ENCODE data around the gene AGXT. TPM values are rescaled to one million over a fixed set of nuclear protein-coding genes. Genes with fewer than 3 reads are reported as not detected.

Gene AGXT
- total and polyA plus RNA-seq, 2 of the 8 experiments (the other 6 are each of a cell fraction or from before 2014, with no cell fraction given) = 0.03 TPM; not detected in 1

DNA sequence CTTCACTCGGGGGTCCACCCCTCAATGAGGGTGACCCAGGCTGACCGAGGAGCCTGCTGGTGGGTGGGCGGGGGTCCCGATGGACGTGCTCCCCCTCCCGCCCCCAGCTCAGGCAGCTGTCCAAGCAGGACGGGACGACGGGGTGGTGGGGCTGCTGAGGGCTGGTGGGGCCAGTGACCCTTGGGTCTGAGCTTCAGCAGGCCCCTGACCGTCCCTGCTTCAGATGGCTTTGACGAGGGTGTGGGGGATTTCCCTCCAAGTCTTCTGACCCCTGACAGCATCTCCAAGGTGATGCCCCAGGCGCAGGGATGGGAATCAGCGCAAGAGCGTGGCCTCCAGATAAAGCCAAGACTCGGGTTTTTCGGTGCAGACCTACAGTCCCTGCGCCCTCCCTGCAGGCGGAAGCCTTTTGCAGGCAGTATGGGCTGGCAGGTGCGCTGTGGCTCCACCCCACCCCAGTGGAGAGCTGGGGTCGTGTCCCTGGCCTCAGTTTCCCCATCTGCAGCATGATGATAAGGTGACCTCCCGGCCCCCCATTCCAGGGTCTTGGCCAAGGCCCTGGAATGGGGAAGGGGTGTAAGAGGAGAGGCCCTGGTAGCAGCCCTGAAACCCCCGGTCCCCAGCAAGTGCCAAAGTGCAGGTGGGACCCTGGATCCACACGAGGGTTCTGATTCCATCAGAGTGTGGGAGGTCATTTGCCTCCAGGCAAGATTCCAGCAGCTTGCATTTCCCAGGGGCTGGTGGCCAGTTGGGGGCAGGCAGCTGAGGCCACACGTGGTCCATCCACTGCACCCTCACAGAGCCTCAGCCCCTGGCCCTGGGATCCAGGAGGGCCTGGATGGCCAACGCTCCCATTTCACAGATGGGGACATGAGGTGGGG lies 46.3 kb downstream of the AGXT start:
- H3K9ac ChIP-seq (replicated peaks in 1 of 4; ENCODE audit: extremely low read depth in 1 of 4, low read depth in 3 of 4, low read length in 3 of 4) = no peak overlapping the region
- DNase-seq (ENCODE audit: low read depth in 1 of 2, low spot score in 2 of 2) (no peak), FAIRE-seq (no peak)
- H4K91ac ChIP-seq (replicated peaks; ENCODE audit: insufficient read length, low read length) = no peak overlapping the region
- H3K27me3 ChIP-seq (replicated peaks in 1 of 4; ENCODE audit: control insufficient read depth in 3 of 4, extremely low read depth in 1 of 4, insufficient read depth in 3 of 4, low read length in 3 of 4) = peaks cover 1 to 9% (median 9%) of the 10 kb centered on the region in 4 experiments; a peak in 6 of 7 replicates
- H2BK15ac ChIP-seq (ENCODE audit: low read length) = no peak overlapping the region
- H3K79me2 ChIP-seq (ENCODE audit: control insufficient read depth in 1 of 2, insufficient read depth in 2 of 2, low read length in 2 of 2) = no peaks in the 10 kb centered on the region
- no peaks in the 10 kb centered on the region for H3K79me1 ChIP-seq (ENCODE audit: low read depth, low read length)
- CTCF ChIA-PET (ENCODE audit: partially characterized antibody) = interaction anchor here (0.7 to 4.4 kb wide), 40 partner anchors 8 to 301 kb away, joined by 3 to 26 read pairs (median 4); partner anchors contain the start of genes CROCC2, MAB21L4, PASK and PPP1R7
- no peak overlapping the region for H3K14ac ChIP-seq (ENCODE audit: insufficient read length)
- no peak overlapping the region for H2BK12ac ChIP-seq (ENCODE audit: low read depth, low read length)
- no peaks in the 10 kb centered on the region for H3K36me3 ChIP-seq (ENCODE audit: control insufficient read depth in 2 of 4, insufficient read depth in 4 of 4, low read length in 3 of 4)
- H3K18ac ChIP-seq (ENCODE audit: extremely low read depth, low read length) = no peak overlapping the region
- POLR2A ChIA-PET (ENCODE audit: partially characterized antibody) = interaction anchor here (1.2 kb wide), 1 partner anchor 43 kb away, joined by 3 read pairs; no protein-coding TSS in a partner anchor
- H3K23me2 ChIP-seq (ENCODE audit: low read depth, low read length) = peaks cover 4% of the 10 kb centered on the region; the same call in 1 of the 2 replicates
- 83% methylated on average over 10 of the region's 25 CpGs; no CpG with 5 or more reads in 1 of the 2 experiments for WGBS, 2 experiments (ENCODE audit: extremely low coverage in 1 of 2, insufficient coverage in 1 of 2, insufficient read length in 1 of 2, insufficient replicate concordance in 2 of 2, low coverage in 1 of 2, low lambda C conversion rate in 2 of 2, missing lambda C conversion rate in 1 of 2)
- H3K9me3 ChIP-seq (ENCODE audit: insufficient read depth in 2 of 2, low read depth in 1 of 2, low read length in 1 of 2) = no peaks in the 10 kb centered on the region
- H2BK5ac ChIP-seq (ENCODE audit: low read depth, low read length) = no peak overlapping the region
- no peak overlapping the region for H3K56ac ChIP-seq (replicated peaks; ENCODE audit: insufficient read length, low read depth, low read length)
- no peak overlapping the region for H2AFZ ChIP-seq (ENCODE audit: low read length)
- H3K27ac ChIP-seq (ENCODE audit: low read depth, low read length) = no peak overlapping the region
- no peak overlapping the region for H4K5ac ChIP-seq (ENCODE audit: insufficient read length, low read depth, low read length)
- H3K4ac ChIP-seq (replicated peaks; ENCODE audit: insufficient read length, low read depth, low read length) = no peak overlapping the region
- H3K4me2 ChIP-seq (ENCODE audit: insufficient read depth in 1 of 2, low read depth in 2 of 2, low read length in 2 of 2) = no peak overlapping the region; a peak in 1 of 4 replicates
- no peak overlapping the region for H3K4me3 ChIP-seq (ENCODE audit: extremely low read depth in 1 of 4, insufficient read depth in 2 of 4, low read depth in 3 of 4, low read length in 4 of 4)
- no peak overlapping the region for H2BK120ac ChIP-seq (replicated peaks; ENCODE audit: low read depth, low read length)
- no peak overlapping the region for H3K23ac ChIP-seq (ENCODE audit: insufficient read length)
- H4K8ac ChIP-seq (ENCODE audit: extremely low read depth, insufficient read depth, low read length) = no peak overlapping the region
- peaks cover 2 to 4% of the 10 kb centered on the region in 2 experiments for H4K20me1 ChIP-seq (replicated peaks in 1 of 2; ENCODE audit: control insufficient read depth in 1 of 2, insufficient read depth in 2 of 2, low read length in 2 of 2)
- no peak overlapping the region for H2BK20ac ChIP-seq (ENCODE audit: low read length)
- no peak overlapping the region for H2AK5ac ChIP-seq (ENCODE audit: low read depth, low read length)
- peaks cover 0 to 6% (median 3%) of the 10 kb centered on the region in 4 experiments; a peak in 4 of 7 replicates for H3K4me1 ChIP-seq (replicated peaks in 1 of 4; ENCODE audit: control insufficient read depth in 3 of 4, insufficient read depth in 4 of 4, low read length in 3 of 4)
- TF ChIP-seq SAP30 (IDR thresholded peaks at IDR 0.05; ENCODE audit: insufficient read depth, insufficient replicate concordance, low read length) = no peak
- TF ChIP-seq E2F6 (IDR thresholded peaks at IDR 0.05) = no peak
- no peak for TF ChIP-seq SUZ12 (IDR thresholded peaks at IDR 0.05; ENCODE audit: low read length)

All from H1 (cell line).